Keratinocyte (primary cell): ENCODE data around the gene TCP11. TPM values are rescaled to one million over a fixed set of nuclear protein-coding genes. Genes with fewer than 3 reads are reported as not detected.

Experiments
- DNase-seq: peaks from one replicate; pipeline ENCODE4 v3.0.0-alpha.2; 2011; ENCODE audit warnings: low read depth, missing footprints, low spot score
- FAIRE-seq: peaks from 2 replicates; lab custom pipeline; 2011; peaks lifted over from hg19 to GRCh38; lab: Jason Lieb, UNC
- H2AFZ ChIP-seq: 2 replicates; pipeline ENCODE4 v1.6.0; 2012; ENCODE audit warnings: low read length, control low read depth, inconsistent platforms; ENCODE audit not compliant: control insufficient read depth
- H3K27ac ChIP-seq: 2 replicates; pipeline ENCODE4 v1.5.1; 2011; ENCODE audit warnings: low read length; ENCODE audit not compliant: control insufficient read depth, insufficient read depth
- H3K27me3 ChIP-seq: 3 replicates; pipeline ENCODE4 v1.6.0; 2011; ENCODE audit warnings: low read length; ENCODE audit not compliant: control insufficient read depth, insufficient read depth; ENCODE audit errors: extremely low read depth
- H3K36me3 ChIP-seq, 2 experiments: 2 replicates in 1 of 2; 3 replicates in 1 of 2; pipeline ENCODE4 v1.5.1; 2011; ENCODE audit warnings: low read length in 2 of 2, mild to moderate bottlenecking in 1 of 2; ENCODE audit not compliant: control insufficient read depth in 2 of 2, insufficient read depth in 2 of 2; ENCODE audit errors: extremely low read depth in 1 of 2
- H3K4me1 ChIP-seq: 3 replicates; pipeline ENCODE4 v1.5.1; 2011; ENCODE audit warnings: low read length; ENCODE audit not compliant: control insufficient read depth, insufficient read depth; ENCODE audit errors: extremely low read depth
- H3K4me2 ChIP-seq: 3 replicates; pipeline ENCODE4 v1.6.0; 2011; ENCODE audit warnings: low read depth, low read length; ENCODE audit not compliant: control insufficient read depth, insufficient read depth; ENCODE audit errors: extremely low read depth
- H3K4me3 ChIP-seq, 3 experiments: fragments of 200-600 bp in 1 of 3; sonication (generic) in 1 of 3; 2 replicates in 2 of 3; 3 replicates in 1 of 3; pipeline ENCODE4 v1.5.1; 2011 to 2016; ENCODE audit warnings: low read length in 3 of 3, mild to moderate bottlenecking in 3 of 3, control low read depth in 2 of 3, inconsistent platforms in 1 of 3, low read depth in 1 of 3, mixed read lengths in 1 of 3, mixed run types in 1 of 3, moderate library complexity in 1 of 3; ENCODE audit not compliant: control insufficient read depth in 2 of 3, insufficient read depth in 2 of 3; ENCODE audit errors: extremely low read depth in 1 of 3
- H3K79me2 ChIP-seq: 2 replicates; pipeline ENCODE4 v1.6.0; 2012; ENCODE audit warnings: low read length; ENCODE audit not compliant: control insufficient read depth, insufficient read depth
- H3K9ac ChIP-seq: 3 replicates; pipeline ENCODE4 v1.6.0; 2011; ENCODE audit warnings: low read length; ENCODE audit not compliant: control insufficient read depth, insufficient read depth; ENCODE audit errors: extremely low read depth
- H3K9me1 ChIP-seq: 3 replicates; pipeline ENCODE4 v1.6.0; 2011; ENCODE audit warnings: low read length; ENCODE audit not compliant: control insufficient read depth, insufficient read depth; ENCODE audit errors: extremely low read depth
- H3K9me3 ChIP-seq: 2 replicates; pipeline ENCODE4 v1.5.1; 2012; ENCODE audit warnings: low read depth, low read length; ENCODE audit not compliant: control insufficient read depth
- H4K20me1 ChIP-seq: 3 replicates; pipeline ENCODE4 v1.6.0; 2011; ENCODE audit warnings: low read length; ENCODE audit not compliant: control insufficient read depth, insufficient read depth; ENCODE audit errors: extremely low read depth
- CTCF ChIP-seq, 3 experiments: IDR thresholded peaks in 1 of 3; conservative IDR thresholded peaks in 1 of 3; optimal IDR thresholded peaks in 1 of 3; 2 replicates in 2 of 3; 3 replicates in 1 of 3; pipeline versions ENCODE3 to v1.5.1; 2011; ENCODE audit warnings: low read length in 3 of 3, mild to moderate bottlenecking in 3 of 3, moderate library complexity in 2 of 3, control low read depth in 1 of 3, inconsistent platforms in 1 of 3; ENCODE audit not compliant: insufficient read depth in 2 of 3; ENCODE audit errors: extremely low read depth in 1 of 3
- EZH2 ChIP-seq: IDR thresholded peaks from one replicate; pipeline ENCODE4 v1.6.1; 2012; ENCODE audit warnings: inconsistent platforms, mild to moderate bottlenecking, low read length, moderate library complexity
- dilution Hi-C: fragments of 300-500 bp; cut with MboI; formaldehyde crosslinking; loops from one replicate; pipeline ENCODE4 v1.7.0; 2020; ENCODE audit warnings: low sequenced_read_pairs; ENCODE audit not compliant: extremely low pct_ligation_motif_present
- polyA plus RNA-seq, 5 experiments: library from polyadenylated mRNA; depleted of rRNA in 3 of 5; stranded (reverse) in 3 of 5; stranded (forward) in 1 of 5; unstranded in 1 of 5; fragments of >200 nt; gene quantifications; 1 replicate in 1 of 5; 2 replicates in 3 of 5; 3 replicates in 1 of 5; pipeline versions ENCODE4 v1.2.1 to v1.2.3, GENCODE V29; 2011 to 2012; ENCODE audit warnings: missing spikeins in 2 of 5, low read depth in 1 of 5, low replicate concordance in 1 of 5

The TCP11 gene
- polyA plus RNA-seq, 1 donor (not counting 4 experiments of a cell fraction or from before 2014, with no cell fraction given): not detected

GRCh38 chr6:35083507-35083906 lies 57.6 kb downstream of the TCP11 start:
- no peak overlapping the region for H2AFZ ChIP-seq
- peaks cover 2% of the 10 kb centered on the region for H3K9me1 ChIP-seq
- H3K9ac ChIP-seq: no peak overlapping the region
- H3K79me2 ChIP-seq: no peaks in the 10 kb centered on the region
- H3K27ac ChIP-seq: peak overlapping the region; percentile 18
- no peak overlapping the region for H3K4me3 ChIP-seq
- no peaks in the 10 kb centered on the region for H3K9me3 ChIP-seq
- no peaks in the 10 kb centered on the region for H3K27me3 ChIP-seq
- TF ChIP-seq EZH2: no peak
- no peak for TF ChIP-seq CTCF (optimal IDR thresholded peaks at IDR 0.05 in 1 of 3, IDR thresholded peaks at IDR 0.05 in 1 of 3, conservative IDR thresholded peaks at IDR 0.05 in 1 of 3; ENCODE audit: extremely low read depth in 1 of 3, insufficient read depth in 2 of 3, low read length in 3 of 3)
- peaks cover 40% of the 10 kb centered on the region for H3K4me1 ChIP-seq
- dilution Hi-C loops: no loop called here
- peaks cover 14 to 21% of the 10 kb centered on the region in 2 experiments for H3K36me3 ChIP-seq
- H3K4me2 ChIP-seq: peak overlapping the region; percentile 8
- no peak for FAIRE-seq
- no peak for DNase-seq
- H4K20me1 ChIP-seq: no peaks in the 10 kb centered on the region

DNA sequence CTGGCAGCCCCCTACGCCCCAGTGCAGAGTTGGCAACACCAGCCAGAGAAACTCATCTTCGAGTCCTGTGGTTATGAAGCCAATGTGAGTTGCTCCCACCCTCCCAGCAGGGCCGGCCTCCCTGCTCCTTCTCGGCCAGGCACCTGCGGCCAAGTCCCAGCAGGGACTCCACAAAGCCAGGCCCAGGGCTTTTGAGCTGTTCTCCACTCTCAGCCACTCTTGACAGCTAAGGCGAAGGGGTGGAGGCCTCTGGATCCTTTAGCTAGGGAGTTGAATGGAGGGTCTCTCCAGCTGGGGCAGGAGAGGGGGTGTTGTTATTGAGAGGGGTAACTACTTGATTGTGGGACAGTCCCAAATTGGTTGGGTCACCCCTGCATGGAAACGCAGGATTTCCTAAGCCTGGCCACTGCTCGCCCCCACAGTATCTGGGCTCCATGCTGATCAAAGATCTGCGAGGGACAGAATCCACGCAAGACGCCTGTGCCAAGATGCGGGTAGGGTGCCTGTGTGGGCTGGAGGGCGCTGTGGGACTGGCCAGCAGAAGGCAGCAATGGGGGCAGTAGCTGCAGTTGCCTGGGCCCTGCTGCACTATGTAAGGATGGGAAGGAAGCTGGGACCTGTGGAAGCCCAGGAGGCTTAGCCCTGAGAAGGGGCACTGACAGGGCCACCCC lies 58.3 kb downstream of the TCP11 start:
- Histone ChIP-seq H3K9me1 (peaks cover 2% of the 10 kb centered on the region), H3K27ac (no peak overlapping the region), H3K9ac (no peak overlapping the region), H4K20me1 (no peaks in the 10 kb centered on the region), H3K36me3 (peaks cover 9 to 21% of the 10 kb centered on the region in 2 experiments), H3K27me3 (no peaks in the 10 kb centered on the region), H3K79me2 (no peaks in the 10 kb centered on the region), H2AFZ (no peak overlapping the region), H3K4me2 (no peak overlapping the region), H3K4me1 (peaks cover 42% of the 10 kb centered on the region), H3K9me3 (no peaks in the 10 kb centered on the region), H3K4me3 (no peak overlapping the region)
- FAIRE-seq: no peak
- DNase-seq: no peak
- dilution Hi-C loops: no loop called here
- no peak for TF ChIP-seq CTCF (optimal IDR thresholded peaks at IDR 0.05 in 1 of 3, IDR thresholded peaks at IDR 0.05 in 1 of 3, conservative IDR thresholded peaks at IDR 0.05 in 1 of 3; ENCODE audit: extremely low read depth in 1 of 3, insufficient read depth in 2 of 3, low read length in 3 of 3)
- TF ChIP-seq EZH2: no peak
